Measurements from ENCODE around the gene HIPK2. TPM values are rescaled to one million over a fixed set of nuclear protein-coding genes. Genes with fewer than 3 reads are reported as not detected.

Gene HIPK2
- total and polyA plus RNA-seq, 12 donors: 19.7 to 203 (median 127) TPM

GRCh38 chr7:139598642-139599041 is 179.2 kb downstream of the HIPK2 start:
- TF ChIP-seq CTCF (IDR thresholded peaks at IDR 0.05): no peak
- peaks cover 10 to 100% (median 57%) of the 10 kb centered on the region in 9 donors for H3K36me3 ChIP-seq
- DNase-seq: peak in 1 of 2 donors; percentile 21
- ATAC-seq: peak; percentile 34 to 82 (median 70)
- peaks cover 0 to 16% (median 0%) of the 10 kb centered on the region in 9 donors for H3K4me1 ChIP-seq
- no peaks in the 10 kb centered on the region for H3K9me3 ChIP-seq
- H3K27me3 ChIP-seq: no peaks in the 10 kb centered on the region
- H3K27ac ChIP-seq: peak overlapping the region in 1 of 10 donors; percentile 26
- 31 to 40% methylated on average over 1 of the region's 1 CpG for WGBS, 2 donors
- H3K4me3 ChIP-seq: no peak overlapping the region
- intact Hi-C loops (cut with DNase I): loop anchor here in 1 of 10 donors (10.0 kb wide), 1 partner anchor 94 kb away; no protein-coding TSS in a partner anchor

GRCh38 chr7:139597028-139597427 is 180.8 kb downstream of the HIPK2 start:
- no peak for TF ChIP-seq CTCF (IDR thresholded peaks at IDR 0.05)
- Histone ChIP-seq H3K27ac (no peak overlapping the region), H3K36me3 (peaks cover 10 to 100% (median 55%) of the 10 kb centered on the region in 9 donors), H3K9me3 (no peaks in the 10 kb centered on the region), H3K4me1 (peaks cover 0 to 9% (median 0%) of the 10 kb centered on the region in 9 donors), H3K27me3 (no peaks in the 10 kb centered on the region), H3K4me3 (no peak overlapping the region)
- WGBS, 2 donors: 91 to 93% methylated on average over 5 of the region's 5 CpGs
- no peak for ATAC-seq
- DNase-seq: no peak
- intact Hi-C loops (cut with DNase I): loop anchor here in 1 of 10 donors (10.0 kb wide), 1 partner anchor 92 kb away; no protein-coding TSS in a partner anchor

- no peak for DNase-seq
- intact Hi-C loops (cut with DNase I): loop anchor here in 1 of 10 donors (10.0 kb wide), 1 partner anchor 92 kb away; no protein-coding TSS in a partner anchor
- H3K4me3 ChIP-seq: no peak overlapping the region
- no peaks in the 10 kb centered on the region for H3K9me3 ChIP-seq
- no peak for TF ChIP-seq CTCF (IDR thresholded peaks at IDR 0.05)
- no peak for ATAC-seq
- 94% methylated on average over 17 of the region's 17 CpGs for WGBS, 2 donors
- H3K4me1 ChIP-seq: peaks cover 0 to 9% (median 0%) of the 10 kb centered on the region in 9 donors
- H3K36me3 ChIP-seq: peaks cover 10 to 100% (median 54%) of the 10 kb centered on the region in 9 donors
- H3K27me3 ChIP-seq: no peaks in the 10 kb centered on the region
- no peak overlapping the region for H3K27ac ChIP-seq
Observed at GRCh38 chr7:139596626-139597025, 181.2 kb downstream of the HIPK2 start.

GRCh38 chr7:139595806-139596205 is 182.0 kb downstream of the HIPK2 start:
- whole genome bisulfite sequencing, 2 donors: 85 to 92% methylated on average over 5 of the region's 5 CpGs
- no peak for TF ChIP-seq CTCF (IDR thresholded peaks at IDR 0.05)
- Histone ChIP-seq H3K4me1 (peaks cover 0 to 9% (median 0%) of the 10 kb centered on the region in 9 donors), H3K36me3 (peaks cover 10 to 100% (median 61%) of the 10 kb centered on the region in 9 donors), H3K27ac (no peak overlapping the region), H3K27me3 (no peaks in the 10 kb centered on the region), H3K9me3 (no peaks in the 10 kb centered on the region), H3K4me3 (no peak overlapping the region)
- no peak for DNase-seq
- ATAC-seq: no peak
- intact Hi-C loops (cut with DNase I): loop anchor here in 1 of 10 donors (10.0 kb wide), 1 partner anchor 91 kb away; no protein-coding TSS in a partner anchor
